Osteoblast (primary cell): ENCODE measurements around the gene NKX2-3. TPM values are rescaled to one million over a fixed set of nuclear protein-coding genes. Genes with fewer than 3 reads are reported as not detected.

Experiments
- DNase-seq: peaks from one replicate; pipeline ENCODE4 v3.0.0; 2011; ENCODE audit warnings: low spot score, mixed read lengths; ENCODE audit not compliant: insufficient read length; ENCODE audit errors: missing footprints
- H2AFZ ChIP-seq: 2 replicates; pipeline ENCODE4 v1.6.0; 2011; ENCODE audit warnings: mild to moderate bottlenecking, low read length
- H3K27ac ChIP-seq: 2 replicates; pipeline ENCODE4 v1.5.1; 2011; ENCODE audit warnings: mild to moderate bottlenecking, low read depth, low read length, moderate library complexity
- H3K27me3 ChIP-seq: 2 replicates; pipeline ENCODE4 v1.6.0; 2012; ENCODE audit warnings: mild to moderate bottlenecking, control low read depth, inconsistent platforms, low read length, moderate library complexity; ENCODE audit not compliant: insufficient read depth
- H3K36me3 ChIP-seq: 2 replicates; pipeline ENCODE4 v1.5.1; 2011; ENCODE audit warnings: mild to moderate bottlenecking, low read length, control low read depth, moderate library complexity; ENCODE audit not compliant: insufficient read depth
- H3K4me1 ChIP-seq: 2 replicates; pipeline ENCODE4 v1.5.1; 2011; ENCODE audit warnings: mild to moderate bottlenecking, low read length, control low read depth, moderate library complexity; ENCODE audit not compliant: insufficient read depth
- H3K4me2 ChIP-seq: 2 replicates; pipeline ENCODE4 v1.6.0; 2011; ENCODE audit warnings: mild to moderate bottlenecking, low read length; ENCODE audit not compliant: insufficient read depth
- H3K4me3 ChIP-seq: fragments of 200-600 bp; sonication (generic); 3 replicates; pipeline ENCODE4 v1.5.1; 2012; ENCODE audit warnings: mild to moderate bottlenecking, low read length, inconsistent platforms; ENCODE audit not compliant: insufficient read depth
- H3K79me2 ChIP-seq: 2 replicates; pipeline ENCODE4 v1.6.0; 2012; ENCODE audit warnings: mild to moderate bottlenecking, low read length, control low read depth, inconsistent platforms; ENCODE audit not compliant: insufficient read depth
- H3K9me3 ChIP-seq: 2 replicates; pipeline ENCODE4 v1.5.1; 2011; ENCODE audit warnings: low read depth, low read length, control low read depth
- H4K20me1 ChIP-seq: 2 replicates; pipeline ENCODE4 v1.6.0; 2012; ENCODE audit warnings: mild to moderate bottlenecking, low read length, control low read depth; ENCODE audit not compliant: insufficient read depth
- CTCF ChIP-seq: IDR thresholded peaks from 2 replicates; pipeline ENCODE4 v1.5.1; 2011; ENCODE audit warnings: mild to moderate bottlenecking, low read depth, low read length, moderate library complexity; ENCODE audit errors: extremely low read depth
- total RNA-seq: library from RNA; depleted of rRNA; stranded (reverse); fragments of >200 nt; gene quantifications from 2 replicates; pipeline ENCODE4 v1.2.3, GENCODE V29; 2012

NKX2-3 gene
- total RNA-seq, 1 donor, result not detected

GRCh38 chr10:99573790-99574189 lies 41.0 kb downstream of the NKX2-3 start:
- Histone ChIP-seq H4K20me1 (no peaks in the 10 kb centered on the region), H3K9me3 (no peaks in the 10 kb centered on the region), H3K36me3 (no peaks in the 10 kb centered on the region), H3K4me2 (no peak overlapping the region), H2AFZ (no peak overlapping the region), H3K4me1 (no peaks in the 10 kb centered on the region), H3K27me3 (peaks cover 9% of the 10 kb centered on the region), H3K4me3 (no peak overlapping the region), H3K27ac (no peak overlapping the region), H3K79me2 (no peaks in the 10 kb centered on the region)
- no peak for DNase-seq
- TF ChIP-seq CTCF, result no peak

GRCh38 chr10:99579971-99580370 lies 47.2 kb downstream of the NKX2-3 start:
- H4K20me1 ChIP-seq, result no peaks in the 10 kb centered on the region
- H3K4me2 ChIP-seq, result no peak overlapping the region
- no peak for TF ChIP-seq CTCF
- H2AFZ ChIP-seq, result no peak overlapping the region
- no peaks in the 10 kb centered on the region for H3K36me3 ChIP-seq
- no peaks in the 10 kb centered on the region for H3K9me3 ChIP-seq
- H3K27me3 ChIP-seq, result peaks cover 11% of the 10 kb centered on the region
- no peaks in the 10 kb centered on the region for H3K4me1 ChIP-seq
- no peak overlapping the region for H3K27ac ChIP-seq
- H3K79me2 ChIP-seq, result no peaks in the 10 kb centered on the region
- no peak overlapping the region for H3K4me3 ChIP-seq
- no peak for DNase-seq

GRCh38 chr10:99582255-99582770 lies 49.6 kb downstream of the NKX2-3 start:
- H3K4me3 ChIP-seq, result no peak overlapping the region
- DNase-seq, result no peak
- no peaks in the 10 kb centered on the region for H3K4me1 ChIP-seq
- no peak overlapping the region for H2AFZ ChIP-seq
- no peak overlapping the region for H3K4me2 ChIP-seq
- no peaks in the 10 kb centered on the region for H3K36me3 ChIP-seq
- no peaks in the 10 kb centered on the region for H3K9me3 ChIP-seq
- H4K20me1 ChIP-seq, result no peaks in the 10 kb centered on the region
- no peak for TF ChIP-seq CTCF
- no peak overlapping the region for H3K27ac ChIP-seq
- H3K27me3 ChIP-seq, result peaks cover 25% of the 10 kb centered on the region
- no peaks in the 10 kb centered on the region for H3K79me2 ChIP-seq

GRCh38 chr10:99583687-99584086 lies 50.9 kb downstream of the NKX2-3 start:
- no peak overlapping the region for H2AFZ ChIP-seq
- H3K4me3 ChIP-seq, result no peak overlapping the region
- no peak for TF ChIP-seq CTCF
- no peaks in the 10 kb centered on the region for H3K36me3 ChIP-seq
- DNase-seq, result no peak
- H3K27me3 ChIP-seq, result peaks cover 30% of the 10 kb centered on the region
- no peaks in the 10 kb centered on the region for H3K9me3 ChIP-seq
- H4K20me1 ChIP-seq, result no peaks in the 10 kb centered on the region
- no peaks in the 10 kb centered on the region for H3K79me2 ChIP-seq
- H3K4me1 ChIP-seq, result no peaks in the 10 kb centered on the region
- no peak overlapping the region for H3K4me2 ChIP-seq
- no peak overlapping the region for H3K27ac ChIP-seq

Other genes starting within 250 kb of the NKX2-3 start
- 0.29 and 0.36 TPM in 2 replicates for gene CNNM1, start 203.6 kb upstream of the NKX2-3 start, total RNA-seq
- gene GOT1, start 102.3 kb upstream of the NKX2-3 start, total RNA-seq, result 36.2 and 42.7 TPM in 2 replicates
- gene SLC25A28, start 87.5 kb downstream of the NKX2-3 start, total RNA-seq, result 16.2 and 16.3 TPM in 2 replicates
- 33.3 and 35.5 TPM in 2 replicates for gene ENTPD7, start 126.6 kb downstream of the NKX2-3 start, total RNA-seq
- 34.5 and 36.9 TPM in 2 replicates for gene COX15, start 199.2 kb downstream of the NKX2-3 start, total RNA-seq
- gene CUTC, start 199.3 kb downstream of the NKX2-3 start, total RNA-seq, result 11.8 and 13.8 TPM in 2 replicates
- 1.5 and 1.8 TPM in 2 replicates for gene ABCC2, start 249.7 kb downstream of the NKX2-3 start, total RNA-seq